IMR-90 (cell line): ENCODE results near the gene CCDC92.

Source experiments
- BHLHE40 ChIP-seq: fragments of 150-350 bp; IDR thresholded peaks from 2 replicates; pipeline ENCODE4 v1.6.1; 2016; ENCODE audit warnings: mild to moderate bottlenecking, low read depth, low read length
- CEBPB ChIP-seq: IDR thresholded peaks from 2 replicates; pipeline ENCODE4 v1.6.1; 2012; ENCODE audit warnings: low read depth, low read length, improper control_type of control experiment
- CTCF ChIP-seq: conservative IDR thresholded peaks from 2 replicates; pipeline ENCODE4 v1.5.1; 2012; ENCODE audit warnings: mild to moderate bottlenecking, low read depth, low read length, improper control_type of control experiment
- ELK1 ChIP-seq: fragments of 150-350 bp; IDR thresholded peaks from 2 replicates; pipeline ENCODE4 v1.6.1; 2016; ENCODE audit warnings: low read depth, mild to moderate bottlenecking, low read length, moderate library complexity, borderline replicate concordance
- FOS ChIP-seq: fragments of 150-350 bp; IDR thresholded peaks from 2 replicates; pipeline ENCODE4 v1.6.1; 2016; ENCODE audit warnings: low read depth, low read length
- MAFK ChIP-seq: IDR thresholded peaks from 2 replicates; pipeline ENCODE4 v1.6.1; 2012; ENCODE audit warnings: low read depth, low read length, improper control_type of control experiment
- MAZ ChIP-seq: IDR thresholded peaks from 2 replicates; pipeline ENCODE4 v1.6.1; 2012; ENCODE audit warnings: low read depth, mild to moderate bottlenecking, low read length, improper control_type of control experiment, moderate library complexity, borderline replicate concordance
- MXI1 ChIP-seq: IDR thresholded peaks from 2 replicates; pipeline ENCODE4 v1.6.1; 2012; ENCODE audit warnings: low read depth, mild to moderate bottlenecking, low read length, moderate library complexity, borderline replicate concordance
- POLR2A ChIP-seq: IDR thresholded peaks from 2 replicates; pipeline ENCODE4 v1.6.1; 2012; ENCODE audit warnings: mild to moderate bottlenecking, low read depth, low read length
- RAD21 ChIP-seq: IDR thresholded peaks from 2 replicates; pipeline ENCODE4 v1.6.1; 2012; ENCODE audit warnings: low read length, improper control_type of control experiment
- RFX5 ChIP-seq: IDR thresholded peaks from 2 replicates; pipeline ENCODE4 v1.8.0; 2012; ENCODE audit warnings: low read depth, mild to moderate bottlenecking, low read length, moderate library complexity
- SMC3 ChIP-seq: fragments of 150-350 bp; IDR thresholded peaks from 2 replicates; pipeline ENCODE4 v1.6.1; 2016; ENCODE audit warnings: low read depth, mild to moderate bottlenecking, antibody characterized with exemption, low read length, moderate library complexity
- USF2 ChIP-seq: fragments of 150-350 bp; IDR thresholded peaks from 2 replicates; pipeline ENCODE4 v1.6.1; 2017; ENCODE audit warnings: mild to moderate bottlenecking, antibody characterized with exemption, low read length, low read depth

- no peak for TF ChIP-seq RAD21
- no peak for TF ChIP-seq CTCF
- no peak for TF ChIP-seq CEBPB
- no peak for TF ChIP-seq SMC3
- no peak for TF ChIP-seq MXI1
- TF ChIP-seq RFX5, result no peak
- no peak for TF ChIP-seq POLR2A
- TF ChIP-seq MAFK, result no peak
- no peak for TF ChIP-seq MAZ
- no peak for TF ChIP-seq ELK1
- TF ChIP-seq BHLHE40, result no peak
- TF ChIP-seq USF2, result no peak
- TF ChIP-seq FOS, result no peak
These were observed 30.0 kb upstream of the CCDC92 start for GRCh38 chr12:124002654-124003053.
